Ascending aorta (tissue), 2 donors: ENCODE data around the gene PBX4. TPM values are rescaled to one million over a fixed set of nuclear protein-coding genes. Genes with fewer than 3 reads are reported as not detected.

ENCODE experiments used
- DNase-seq, 2 donors: peaks; one replicate each; pipeline ENCODE4 v3.0.0-alpha.2; 2019; ENCODE audit warnings: low spot score in 2 of 2
- H3K27ac ChIP-seq, 2 donors: fragments of 200-600 bp; sonication (generic); one replicate each; pipeline ENCODE4 v1.5.1; 2016 to 2017; ENCODE audit warnings: mild to moderate bottlenecking in 1 of 2
- H3K27me3 ChIP-seq: fragments of 200-600 bp; sonication (generic); one replicate; pipeline ENCODE4 v1.5.1; 2017
- H3K36me3 ChIP-seq, 2 donors: fragments of 200-600 bp; sonication (generic); one replicate each; pipeline ENCODE4 v1.5.1; 2016
- H3K4me1 ChIP-seq, 2 donors: fragments of 200-600 bp; sonication (generic); one replicate each; pipeline ENCODE4 v1.5.1; 2016 to 2017; ENCODE audit warnings: mild to moderate bottlenecking in 1 of 2
- H3K4me3 ChIP-seq, 2 donors: fragments of 200-600 bp; sonication (generic); one replicate each; pipeline ENCODE4 v1.5.1; 2016 to 2017; ENCODE audit warnings: mild to moderate bottlenecking in 1 of 2
- H3K9me3 ChIP-seq, 2 donors: fragments of 200-600 bp; sonication (generic); one replicate each; pipeline ENCODE4 v1.5.1; 2016
- CTCF ChIP-seq, 3 experiments: fragments of 200-600 bp in 2 of 3; fragments of 450-650 bp in 1 of 3; sonication (generic) in 2 of 3; IDR thresholded peaks; one replicate each; pipeline ENCODE4 v1.5.1; 2016 to 2019; ENCODE audit warnings: antibody characterized with exemption in 3 of 3, mild to moderate bottlenecking in 1 of 3, moderate library complexity in 1 of 3
- intact Hi-C: fragments of 100-400 bp; cut with DNase I; formaldehyde crosslinking; loops from one replicate; pipeline ENCODE4 v1.15.1; 2023
- total RNA-seq: library from RNA; depleted of rRNA; stranded (reverse); fragments of >200 nt; gene quantifications from one replicate; pipeline ENCODE4 v1.1.0, GENCODE V29; 2016

Gene PBX4
- total RNA-seq, 1 donor from 2014 or later = not detected

- Histone ChIP-seq H3K27ac (no peak overlapping the region), H3K36me3 (no peaks in the 10 kb centered on the region), H3K27me3 (no peaks in the 10 kb centered on the region), H3K4me1 (no peaks in the 10 kb centered on the region), H3K4me3 (no peak overlapping the region), H3K9me3 (no peaks in the 10 kb centered on the region)
- TF ChIP-seq CTCF (IDR thresholded peaks at IDR 0.05) = no peak
- intact Hi-C loops = no loop called here
- DNase-seq = no peak
Observed at GRCh38 chr19:19575411-19575810, 43.1 kb downstream of the PBX4 start.

- Histone ChIP-seq H3K36me3 (no peaks in the 10 kb centered on the region), H3K27me3 (no peaks in the 10 kb centered on the region), H3K27ac (no peak overlapping the region), H3K4me3 (no peak overlapping the region), H3K4me1 (no peaks in the 10 kb centered on the region), H3K9me3 (no peaks in the 10 kb centered on the region)
- TF ChIP-seq CTCF (IDR thresholded peaks at IDR 0.05) = no peak
- intact Hi-C loops = no loop called here
- DNase-seq = no peak
Observed at GRCh38 chr19:19571071-19571786, 47.3 kb downstream of the PBX4 start.

DNA sequence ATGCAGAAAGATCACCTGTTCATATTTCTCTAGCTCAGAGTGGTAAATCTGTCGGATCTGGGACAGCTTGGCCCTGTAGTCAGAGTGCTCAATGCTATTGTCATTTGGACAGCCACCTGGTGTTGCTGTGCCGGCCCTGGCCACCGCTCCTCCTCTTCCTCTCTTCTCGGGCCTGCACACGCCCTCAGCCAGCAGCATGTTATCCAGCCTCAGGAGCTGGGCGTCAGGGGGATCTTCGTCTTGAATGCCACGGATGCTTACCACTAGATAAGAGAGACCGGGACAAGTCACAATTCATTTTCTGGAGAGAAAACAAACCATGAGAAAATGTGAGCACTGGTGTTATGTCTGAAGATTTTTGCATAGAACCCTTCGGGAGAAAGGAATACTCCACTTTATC lies 47.9 kb downstream of the PBX4 start:
- no peaks in the 10 kb centered on the region for H3K36me3 ChIP-seq
- intact Hi-C loops = no loop called here
- no peak overlapping the region for H3K27ac ChIP-seq
- no peak overlapping the region for H3K4me3 ChIP-seq
- no peak for TF ChIP-seq CTCF (IDR thresholded peaks at IDR 0.05)
- H3K9me3 ChIP-seq = no peaks in the 10 kb centered on the region
- no peak for DNase-seq
- no peaks in the 10 kb centered on the region for H3K27me3 ChIP-seq
- H3K4me1 ChIP-seq = no peaks in the 10 kb centered on the region

- Histone ChIP-seq H3K4me1 (no peaks in the 10 kb centered on the region), H3K27me3 (no peaks in the 10 kb centered on the region), H3K27ac (no peak overlapping the region), H3K36me3 (no peaks in the 10 kb centered on the region), H3K4me3 (no peak overlapping the region), H3K9me3 (no peaks in the 10 kb centered on the region)
- DNase-seq = no peak
- no peak for TF ChIP-seq CTCF (IDR thresholded peaks at IDR 0.05)
- intact Hi-C loops = no loop called here
Observed at GRCh38 chr19:19568802-19569756, 49.4 kb downstream of the PBX4 start.

GRCh38 chr19:19567391-19567790 lies 51.1 kb downstream of the PBX4 start:
- Histone ChIP-seq H3K4me1 (no peaks in the 10 kb centered on the region), H3K27me3 (no peaks in the 10 kb centered on the region), H3K36me3 (no peaks in the 10 kb centered on the region), H3K27ac (no peak overlapping the region), H3K4me3 (no peak overlapping the region), H3K9me3 (no peaks in the 10 kb centered on the region)
- no peak for DNase-seq
- TF ChIP-seq CTCF (IDR thresholded peaks at IDR 0.05) = no peak
- intact Hi-C loops = no loop called here
